ENCODE results near the gene DDX6.

DNA sequence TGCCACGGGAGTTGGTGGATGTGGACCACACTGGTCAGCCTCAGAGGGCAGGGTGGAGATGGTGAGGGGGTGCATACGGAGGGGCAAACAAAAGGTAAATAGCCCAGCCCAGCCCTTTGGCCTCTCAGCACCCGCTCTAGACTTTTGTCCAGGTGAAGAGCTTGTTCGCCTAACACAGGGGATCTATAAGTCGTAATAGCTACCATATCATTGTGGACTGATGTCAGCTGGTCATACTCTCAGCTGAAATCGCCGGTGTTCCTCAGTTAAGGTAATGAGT is 84.5 kb downstream of the DDX6 start:
- TF ChIP-seq TAF1 (IDR thresholded peaks at IDR 0.05; ENCODE audit: low read depth) (no peak), RAD21 (conservative IDR thresholded peaks at IDR 0.05) (no peak), EZH2 (IDR thresholded peaks at IDR 0.05; ENCODE audit: borderline replicate concordance, insufficient read depth, low read length, poor library complexity, severe bottlenecking) (no peak), POLR2AphosphoS5 (IDR thresholded peaks at IDR 0.05) (no peak), EP300 (conservative IDR thresholded peaks at IDR 0.05; ENCODE audit: poor library complexity, severe bottlenecking) (no peak)
- TF ChIP-seq, protein P1, sequence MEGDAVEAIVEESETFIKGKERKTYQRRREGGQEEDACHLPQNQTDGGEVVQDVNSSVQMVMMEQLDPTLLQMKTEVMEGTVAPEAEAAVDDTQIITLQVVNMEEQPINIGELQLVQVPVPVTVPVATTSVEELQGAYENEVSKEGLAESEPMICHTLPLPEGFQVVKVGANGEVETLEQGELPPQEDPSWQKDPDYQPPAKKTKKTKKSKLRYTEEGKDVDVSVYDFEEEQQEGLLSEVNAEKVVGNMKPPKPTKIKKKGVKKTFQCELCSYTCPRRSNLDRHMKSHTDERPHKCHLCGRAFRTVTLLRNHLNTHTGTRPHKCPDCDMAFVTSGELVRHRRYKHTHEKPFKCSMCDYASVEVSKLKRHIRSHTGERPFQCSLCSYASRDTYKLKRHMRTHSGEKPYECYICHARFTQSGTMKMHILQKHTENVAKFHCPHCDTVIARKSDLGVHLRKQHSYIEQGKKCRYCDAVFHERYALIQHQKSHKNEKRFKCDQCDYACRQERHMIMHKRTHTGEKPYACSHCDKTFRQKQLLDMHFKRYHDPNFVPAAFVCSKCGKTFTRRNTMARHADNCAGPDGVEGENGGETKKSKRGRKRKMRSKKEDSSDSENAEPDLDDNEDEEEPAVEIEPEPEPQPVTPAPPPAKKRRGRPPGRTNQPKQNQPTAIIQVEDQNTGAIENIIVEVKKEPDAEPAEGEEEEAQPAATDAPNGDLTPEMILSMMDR (IDR thresholded peaks at IDR 0.05; ENCODE audit: poor library complexity, severe bottlenecking), result no peak

Measured in neural cell (in vitro differentiated cells).